Central memory CD8-positive, alpha-beta T cell (primary cell): ENCODE results near the gene RCOR1.
"Not testable (repeated sequence)": the region's sequence is repeated elsewhere in the genome, so short reads cannot be mapped to it uniquely, and the experiment has no call there.

ENCODE experiments used
- ATAC-seq: fragments of 150-1000 bp; cut with Tn5 transposase; replicated peaks from 2 replicates; pipeline ENCODE4 v1.10.0; 2022; ENCODE audit warnings: mild to moderate bottlenecking, moderate FRiP score, moderate number of reproducible peaks; ENCODE audit not compliant: poor library complexity, severe bottlenecking; ENCODE audit errors: extremely low read depth
- DNase-seq, 2 donors: peaks; one replicate each; pipeline ENCODE4 v3.0.0; 2021; ENCODE audit warnings: low spot score in 2 of 2
- H3K27ac Mint-ChIP-seq: one replicate; pipeline ENCODE4 v1.8.0; 2022; ENCODE audit warnings: low read depth, mild to moderate bottlenecking, moderate library complexity, mixed read lengths
- H3K27me3 Mint-ChIP-seq: one replicate; pipeline ENCODE4 v1.8.0; 2022; ENCODE audit warnings: mixed read lengths
- H3K36me3 Mint-ChIP-seq: one replicate; pipeline ENCODE4 v1.8.0; 2022; ENCODE audit warnings: mild to moderate bottlenecking, moderate library complexity, mixed read lengths; ENCODE audit not compliant: insufficient read depth
- H3K4me1 Mint-ChIP-seq: one replicate; pipeline ENCODE4 v1.8.0; 2022; ENCODE audit warnings: mixed read lengths
- H3K4me3 Mint-ChIP-seq: one replicate; pipeline ENCODE4 v1.8.0; 2022; ENCODE audit warnings: mild to moderate bottlenecking, moderate library complexity, mixed read lengths
- H3K9me3 Mint-ChIP-seq: one replicate; pipeline ENCODE4 v1.8.0; 2022; ENCODE audit warnings: mixed read lengths

RCOR1 gene

GRCh38 chr14:102574281-102575159 is 17.9 kb upstream of the RCOR1 start:
- no peak overlapping the region for H3K27ac Mint-ChIP-seq
- H3K27me3 Mint-ChIP-seq = peaks cover 22% of the 10 kb centered on the region
- DNase-seq (no peak), ATAC-seq (no peak)
- peaks cover 8% of the 10 kb centered on the region for H3K4me1 Mint-ChIP-seq
- no peak overlapping the region for H3K4me3 Mint-ChIP-seq
- H3K9me3 Mint-ChIP-seq = no peaks in the 10 kb centered on the region
- no peaks in the 10 kb centered on the region for H3K36me3 Mint-ChIP-seq

- no peaks in the 10 kb centered on the region for H3K9me3 Mint-ChIP-seq
- no peak overlapping the region for H3K27ac Mint-ChIP-seq
- ATAC-seq (no peak), DNase-seq (no peak)
- peaks cover 22% of the 10 kb centered on the region for H3K27me3 Mint-ChIP-seq
- H3K4me3 Mint-ChIP-seq = no peak overlapping the region
- no peaks in the 10 kb centered on the region for H3K36me3 Mint-ChIP-seq
- H3K4me1 Mint-ChIP-seq = peaks cover 8% of the 10 kb centered on the region
These were observed 17.1 kb upstream of the RCOR1 start for GRCh38 chr14:102575160-102575845.

GRCh38 chr14:102575846-102576428 is 16.5 kb upstream of the RCOR1 start:
- DNase-seq, H3K9me3 Mint-ChIP-seq, ATAC-seq, H3K27ac Mint-ChIP-seq, H3K4me1 Mint-ChIP-seq, H3K4me3 Mint-ChIP-seq, H3K36me3 Mint-ChIP-seq: not testable (repeated sequence)
- H3K27me3 Mint-ChIP-seq = peaks cover 22% of the 10 kb centered on the region

GRCh38 chr14:102578821-102579220 is 13.6 kb upstream of the RCOR1 start:
- Mint-ChIP-seq H3K4me1 (no peaks in the 10 kb centered on the region), H3K4me3 (no peak overlapping the region), H3K27me3 (peaks cover 15% of the 10 kb centered on the region), H3K36me3 (no peaks in the 10 kb centered on the region), H3K27ac (no peak overlapping the region), H3K9me3 (no peaks in the 10 kb centered on the region)
- no peak for DNase-seq
- ATAC-seq = no peak

- no peaks in the 10 kb centered on the region for H3K4me1 Mint-ChIP-seq
- no peak overlapping the region for H3K4me3 Mint-ChIP-seq
- no peaks in the 10 kb centered on the region for H3K36me3 Mint-ChIP-seq
- H3K27ac Mint-ChIP-seq = no peak overlapping the region
- H3K27me3 Mint-ChIP-seq = peaks cover 11% of the 10 kb centered on the region
- ATAC-seq = no peak
- H3K9me3 Mint-ChIP-seq = no peaks in the 10 kb centered on the region
- no peak for DNase-seq
These were observed 12.5 kb upstream of the RCOR1 start for GRCh38 chr14:102579696-102580549.

- Mint-ChIP-seq H3K4me3 (no peak overlapping the region), H3K9me3 (no peaks in the 10 kb centered on the region), H3K27ac (no peak overlapping the region), H3K4me1 (no peaks in the 10 kb centered on the region), H3K36me3 (no peaks in the 10 kb centered on the region), H3K27me3 (peaks cover 4% of the 10 kb centered on the region)
- no peak for DNase-seq
- ATAC-seq = no peak
These were observed 11.8 kb upstream of the RCOR1 start for GRCh38 chr14:102580550-102581110.

GRCh38 chr14:102581193-102581592 is 11.3 kb upstream of the RCOR1 start:
- Mint-ChIP-seq H3K27me3 (no peaks in the 10 kb centered on the region), H3K9me3 (no peaks in the 10 kb centered on the region), H3K4me1 (no peaks in the 10 kb centered on the region), H3K36me3 (no peaks in the 10 kb centered on the region), H3K27ac (no peak overlapping the region), H3K4me3 (no peak overlapping the region)
- no peak for ATAC-seq
- DNase-seq = no peak

GRCh38 chr14:102583726-102584125 is 8.7 kb upstream of the RCOR1 start:
- Mint-ChIP-seq H3K4me3 (no peak overlapping the region), H3K9me3 (no peaks in the 10 kb centered on the region), H3K27me3 (no peaks in the 10 kb centered on the region), H3K4me1 (no peaks in the 10 kb centered on the region), H3K27ac (no peak overlapping the region), H3K36me3 (peaks cover 1% of the 10 kb centered on the region)
- ATAC-seq (no peak), DNase-seq (no peak)

GRCh38 chr14:102584871-102585869 is 7.3 kb upstream of the RCOR1 start:
- H3K27ac Mint-ChIP-seq = no peak overlapping the region
- no peak overlapping the region for H3K4me3 Mint-ChIP-seq
- no peaks in the 10 kb centered on the region for H3K9me3 Mint-ChIP-seq
- ATAC-seq = no peak
- peaks cover 1% of the 10 kb centered on the region for H3K36me3 Mint-ChIP-seq
- no peaks in the 10 kb centered on the region for H3K27me3 Mint-ChIP-seq
- no peak for DNase-seq
- no peaks in the 10 kb centered on the region for H3K4me1 Mint-ChIP-seq

- Mint-ChIP-seq H3K4me3 (no peak overlapping the region), H3K36me3 (peaks cover 4% of the 10 kb centered on the region), H3K9me3 (no peaks in the 10 kb centered on the region), H3K4me1 (no peaks in the 10 kb centered on the region), H3K27me3 (no peaks in the 10 kb centered on the region), H3K27ac (no peak overlapping the region)
- no peak for ATAC-seq
- DNase-seq = no peak
These were observed 5.9 kb upstream of the RCOR1 start for GRCh38 chr14:102586420-102587104.

- no peak for DNase-seq
- Mint-ChIP-seq H3K27ac (no peak overlapping the region), H3K36me3 (peaks cover 10% of the 10 kb centered on the region), H3K27me3 (no peaks in the 10 kb centered on the region), H3K4me3 (no peak overlapping the region), H3K4me1 (peaks cover 4% of the 10 kb centered on the region), H3K9me3 (no peaks in the 10 kb centered on the region)
- no peak for ATAC-seq
These were observed 3.6 kb upstream of the RCOR1 start for GRCh38 chr14:102588821-102589220.
